SK-N-SH (cell line): Measurements from ENCODE around the gene RFTN1. TPM values are rescaled to one million over a fixed set of nuclear protein-coding genes. Genes with fewer than 3 reads are reported as not detected.

Experiments used
- CTCF ChIA-PET: fragments of 300-600, 350-600 bp; formaldehyde crosslinking; extraction: SDS; loops from one replicate; lab custom pipeline; 2021; lab: Yijun Ruan, JAX
- POLR2A ChIA-PET: fragments of 350-600 bp; sonication (Branson Sonifier 250); formaldehyde crosslinking; extraction: SDS; loops from one replicate; lab custom pipeline; 2020; ENCODE audit warnings: antibody characterized with exemption, inconsistent platforms; lab: Yijun Ruan, JAX
- DNase-seq: peaks from one replicate; pipeline ENCODE4 v3.0.0; 2012
- H2AFZ ChIP-seq: fragments of 200-600 bp; sonication (generic); 2 replicates; pipeline ENCODE4 v1.8.1; 2016; ENCODE audit warnings: antibody characterized with exemption, mild to moderate bottlenecking, low read depth
- H3F3A ChIP-seq: fragments of 200-600 bp; sonication (generic); replicated peaks from 2 replicates; pipeline ENCODE3; 2016; ENCODE audit warnings: antibody characterized with exemption, mild to moderate bottlenecking; ENCODE audit not compliant: insufficient read depth
- H3K27ac ChIP-seq, 2 experiments: fragments of 200-500 bp in 1 of 2; fragments of 200-600 bp in 1 of 2; sonication (Bioruptor generic) in 1 of 2; sonication (generic), shearing (Covaris generic) in 1 of 2; 2 replicates each; pipeline versions ENCODE4 v1.5.1 to v1.6.1; 2014 to 2016; ENCODE audit warnings: low read depth in 2 of 2, inconsistent platforms in 1 of 2, low read length in 1 of 2, mild to moderate bottlenecking in 1 of 2, mixed read lengths in 1 of 2
- H3K27me3 ChIP-seq: fragments of 200-600 bp; sonication (generic), shearing (Covaris generic); 2 replicates; pipeline ENCODE4 v1.6.1; 2016; ENCODE audit warnings: mixed run types; ENCODE audit not compliant: insufficient read depth
- H3K36me3 ChIP-seq, 2 experiments: fragments of 200-500 bp in 1 of 2; fragments of 200-600 bp in 1 of 2; sonication (Bioruptor generic) in 1 of 2; sonication (generic) in 1 of 2; replicated peaks in 1 of 2; 2 replicates each; pipeline versions ENCODE3 to v1.5.1; 2014 to 2016; ENCODE audit warnings: low read length in 1 of 2, mild to moderate bottlenecking in 1 of 2; ENCODE audit not compliant: insufficient read depth in 2 of 2, control insufficient read depth in 1 of 2
- H3K4me1 ChIP-seq, 2 experiments: fragments of 200-500 bp in 1 of 2; fragments of 200-600 bp in 1 of 2; sonication (Bioruptor generic) in 1 of 2; sonication (generic), shearing (Covaris generic) in 1 of 2; 2 replicates each; pipeline versions ENCODE4 v1.5.1 to v1.6.1; 2014 to 2016; ENCODE audit warnings: low read depth in 1 of 2, low read length in 1 of 2, mixed run types in 1 of 2; ENCODE audit not compliant: insufficient read depth in 2 of 2, control insufficient read depth in 1 of 2
- H3K4me2 ChIP-seq: fragments of 200-600 bp; sonication (generic), shearing (Covaris generic); 2 replicates; pipeline ENCODE4 v1.6.1; 2017; ENCODE audit warnings: mixed run types
- H3K4me3 ChIP-seq, 2 experiments: fragments of 200-500 bp in 1 of 2; fragments of 200-600 bp in 1 of 2; sonication (Bioruptor generic) in 1 of 2; sonication (generic), shearing (Covaris generic) in 1 of 2; 2 replicates each; pipeline versions ENCODE4 v1.5.1 to v1.8.1; 2014 to 2016; ENCODE audit warnings: low read depth in 2 of 2, inconsistent platforms in 1 of 2, low read length in 1 of 2, mild to moderate bottlenecking in 1 of 2, mixed read lengths in 1 of 2, moderate library complexity in 1 of 2
- H3K79me2 ChIP-seq: fragments of 200-600 bp; sonication (generic); 2 replicates; pipeline ENCODE4 v1.8.1; 2017; ENCODE audit warnings: mild to moderate bottlenecking; ENCODE audit not compliant: insufficient read depth
- H3K9ac ChIP-seq: fragments of 200-600 bp; sonication (generic); 2 replicates; pipeline ENCODE4 v1.6.1; 2017; ENCODE audit warnings: mixed run types
- H3K9me2 ChIP-seq: fragments of 200-600 bp; sonication (generic); 2 replicates; pipeline ENCODE4 v1.6.1; 2017; ENCODE audit warnings: mixed run types
- H3K9me3 ChIP-seq: fragments of 200-600 bp; sonication (generic); 2 replicates; pipeline ENCODE4 v1.6.1; 2017; ENCODE audit warnings: mixed run types, mild to moderate bottlenecking, moderate library complexity
- H4K20me1 ChIP-seq: fragments of 200-600 bp; sonication (generic); 2 replicates; pipeline ENCODE4 v1.6.1; 2017; ENCODE audit warnings: mild to moderate bottlenecking, mixed run types; ENCODE audit not compliant: insufficient read depth
- CHD2 ChIP-seq: fragments of 150-350 bp; IDR thresholded peaks from 2 replicates; pipeline ENCODE4 v1.6.1; 2018; ENCODE audit warnings: low read length; ENCODE audit not compliant: partially characterized antibody
- EZH2phosphoT487 ChIP-seq: fragments of 200-600 bp; sonication (generic); IDR thresholded peaks from 2 replicates; pipeline ENCODE4 v1.6.1; 2017; ENCODE audit warnings: low read depth, mixed run types, mild to moderate bottlenecking, antibody characterized with exemption, moderate library complexity, borderline replicate concordance
- FOSL2 ChIP-seq: IDR thresholded peaks from 2 replicates; pipeline ENCODE4 v1.4.0; 2012; ENCODE audit warnings: low read depth, mild to moderate bottlenecking, moderate library complexity, borderline replicate concordance
- FOXM1 ChIP-seq: IDR thresholded peaks from 2 replicates; pipeline ENCODE4 v1.4.0; 2012; ENCODE audit warnings: low read depth, mild to moderate bottlenecking
- GATA2 ChIP-seq: sonication (generic); formaldehyde crosslinking; IDR thresholded peaks from 2 replicates; pipeline ENCODE4 v1.5.0; 2020; ENCODE audit warnings: mild to moderate bottlenecking, missing genetic modification reagents
- JUND ChIP-seq: IDR thresholded peaks from 2 replicates; pipeline ENCODE4 v1.4.0; 2012
- MAX ChIP-seq: IDR thresholded peaks from 2 replicates; pipeline ENCODE4 v1.4.0; 2012; ENCODE audit warnings: low read depth
- MXI1 ChIP-seq: IDR thresholded peaks from 2 replicates; pipeline ENCODE4 v1.6.1; 2012; ENCODE audit warnings: mild to moderate bottlenecking, low read depth, low read length, improper control_type of control experiment
- NFIC ChIP-seq: IDR thresholded peaks from 2 replicates; pipeline ENCODE4 v1.4.0; 2012; ENCODE audit warnings: borderline replicate concordance
- NRF1 ChIP-seq: IDR thresholded peaks from 2 replicates; pipeline ENCODE4 v1.6.1; 2012; ENCODE audit warnings: low read depth, mild to moderate bottlenecking, low read length
- PBX3 ChIP-seq: IDR thresholded peaks from 2 replicates; pipeline ENCODE4; 2012
- POLR2AphosphoS5 ChIP-seq: IDR thresholded peaks from 2 replicates; pipeline ENCODE4 v1.6.1; 2012; ENCODE audit warnings: low read depth, low read length
- RAD21 ChIP-seq: IDR thresholded peaks from 2 replicates; pipeline ENCODE4 v1.6.1; 2012; ENCODE audit warnings: mild to moderate bottlenecking, low read length
- RCOR1 ChIP-seq: fragments of 150-350 bp; IDR thresholded peaks from 2 replicates; pipeline ENCODE4 v1.6.1; 2017; ENCODE audit warnings: antibody characterized with exemption, low read length
- RFX5 ChIP-seq: IDR thresholded peaks from 2 replicates; pipeline ENCODE4 v1.6.1; 2012; ENCODE audit warnings: mild to moderate bottlenecking, improper control_type of control experiment, low read length
- SIN3A ChIP-seq: IDR thresholded peaks from 2 replicates; pipeline ENCODE4 v1.6.1; 2012; ENCODE audit warnings: low read depth, mild to moderate bottlenecking, low read length, moderate library complexity, borderline replicate concordance
- TAF1 ChIP-seq: IDR thresholded peaks from 2 replicates; pipeline ENCODE4 v1.6.1; 2012; ENCODE audit warnings: low read depth, mild to moderate bottlenecking, low read length, moderate library complexity, borderline replicate concordance
- TCF12 ChIP-seq: IDR thresholded peaks from 2 replicates; pipeline ENCODE4 v1.4.0; 2012
- TEAD4 ChIP-seq: IDR thresholded peaks from 2 replicates; pipeline ENCODE4 v1.4.0; 2012; ENCODE audit warnings: mild to moderate bottlenecking, borderline replicate concordance; ENCODE audit not compliant: insufficient read depth
- USF1 ChIP-seq: IDR thresholded peaks from 2 replicates; pipeline ENCODE4 v1.4.0; 2012; ENCODE audit warnings: low read depth, borderline replicate concordance
- YY1 ChIP-seq: IDR thresholded peaks from 2 replicates; pipeline ENCODE4 v1.4.0; 2012; ENCODE audit warnings: low read depth, mild to moderate bottlenecking
- WGBS: methylation state at CpG from one replicate; pipeline ENCODE4 v1.1.6; 2017; ENCODE audit warnings: low lambda C conversion rate; 5-methylcytosine and 5-hydroxymethylcytosine counted together
- polyA plus RNA-seq, 3 experiments: library from polyadenylated mRNA; depleted of rRNA; stranded (reverse); fragments of >200 nt; gene quantifications; 2 replicates each; pipeline ENCODE4 v1.2.3, GENCODE V29; 2012
- TF ChIP-seq, protein P1 (sequence below): fragments of 150-350 bp; IDR thresholded peaks from 2 replicates; pipeline ENCODE4 v1.6.1; 2016; ENCODE audit warnings: mild to moderate bottlenecking, low read depth, low read length
- TF ChIP-seq, protein P2 (sequence below): fragments of 200-600 bp; sonication (generic); IDR thresholded peaks from 2 replicates; pipeline ENCODE4 v1.6.1; 2017; ENCODE audit warnings: antibody characterized with exemption, mild to moderate bottlenecking, moderate library complexity
- TF ChIP-seq, protein P3 (sequence below): IDR thresholded peaks from 2 replicates; pipeline ENCODE4 v1.4.0; 2012; ENCODE audit warnings: low read depth, borderline replicate concordance

Gene RFTN1
- polyA plus RNA-seq, 1 of the 3 experiments (the other 2 are of a cell fraction), result 21.2 TPM

- CTCF ChIA-PET, result interaction anchor here (0.8 to 1.7 kb wide), 3 partner anchors 9 to 45 kb away, joined by 3 to 4 read pairs (median 3); no protein-coding TSS in a partner anchor
- no peak overlapping the region for H3K4me3 ChIP-seq
- H2AFZ ChIP-seq, result no peak overlapping the region
- 68% methylated on average over 4 of the region's 4 CpGs for WGBS
- POLR2A ChIA-PET, result no interaction called here
- H3K9me2 ChIP-seq, result no peaks in the 10 kb centered on the region
- no peak overlapping the region for H3K4me2 ChIP-seq
- DNase-seq, result no peak
- peaks cover 16 to 33% of the 10 kb centered on the region in 2 experiments; a peak in 2 of 4 replicates for H3K4me1 ChIP-seq
- peaks cover 3% of the 10 kb centered on the region; the same call in 1 of the 2 replicates for H4K20me1 ChIP-seq
- H3K9me3 ChIP-seq, result no peaks in the 10 kb centered on the region
- H3K27me3 ChIP-seq, result no peaks in the 10 kb centered on the region
- H3K79me2 ChIP-seq, result peaks cover 17% of the 10 kb centered on the region; the same call in 1 of the 2 replicates
- H3K9ac ChIP-seq, result no peak overlapping the region
- H3K27ac ChIP-seq, result no peak overlapping the region
- H3F3A ChIP-seq, result peaks cover 18% of the 10 kb centered on the region
- H3K36me3 ChIP-seq, result no peaks in the 10 kb centered on the region
- TF ChIP-seq, protein P1, sequence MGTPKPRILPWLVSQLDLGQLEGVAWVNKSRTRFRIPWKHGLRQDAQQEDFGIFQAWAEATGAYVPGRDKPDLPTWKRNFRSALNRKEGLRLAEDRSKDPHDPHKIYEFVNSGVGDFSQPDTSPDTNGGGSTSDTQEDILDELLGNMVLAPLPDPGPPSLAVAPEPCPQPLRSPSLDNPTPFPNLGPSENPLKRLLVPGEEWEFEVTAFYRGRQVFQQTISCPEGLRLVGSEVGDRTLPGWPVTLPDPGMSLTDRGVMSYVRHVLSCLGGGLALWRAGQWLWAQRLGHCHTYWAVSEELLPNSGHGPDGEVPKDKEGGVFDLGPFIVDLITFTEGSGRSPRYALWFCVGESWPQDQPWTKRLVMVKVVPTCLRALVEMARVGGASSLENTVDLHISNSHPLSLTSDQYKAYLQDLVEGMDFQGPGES, result no peak
- TF ChIP-seq EZH2phosphoT487, result no peak
- 0 out of 2 replicates have a peak, but pooled peaks have one; percentile 12 for TF ChIP-seq JUND
- TF ChIP-seq MAX, result no peak
- TF ChIP-seq RFX5, result no peak
- no peak for TF ChIP-seq USF1
- TF ChIP-seq TAF1, result no peak
- TF ChIP-seq SIN3A, result no peak
- TF ChIP-seq FOSL2, result peak; percentile 43; the same call in 1 of the 2 replicates
- peak; percentile 71 for TF ChIP-seq PBX3
- no peak for TF ChIP-seq NRF1
- TF ChIP-seq TCF12, result peak; percentile 44
- TF ChIP-seq FOXM1, result no peak
- TF ChIP-seq, protein P2, sequence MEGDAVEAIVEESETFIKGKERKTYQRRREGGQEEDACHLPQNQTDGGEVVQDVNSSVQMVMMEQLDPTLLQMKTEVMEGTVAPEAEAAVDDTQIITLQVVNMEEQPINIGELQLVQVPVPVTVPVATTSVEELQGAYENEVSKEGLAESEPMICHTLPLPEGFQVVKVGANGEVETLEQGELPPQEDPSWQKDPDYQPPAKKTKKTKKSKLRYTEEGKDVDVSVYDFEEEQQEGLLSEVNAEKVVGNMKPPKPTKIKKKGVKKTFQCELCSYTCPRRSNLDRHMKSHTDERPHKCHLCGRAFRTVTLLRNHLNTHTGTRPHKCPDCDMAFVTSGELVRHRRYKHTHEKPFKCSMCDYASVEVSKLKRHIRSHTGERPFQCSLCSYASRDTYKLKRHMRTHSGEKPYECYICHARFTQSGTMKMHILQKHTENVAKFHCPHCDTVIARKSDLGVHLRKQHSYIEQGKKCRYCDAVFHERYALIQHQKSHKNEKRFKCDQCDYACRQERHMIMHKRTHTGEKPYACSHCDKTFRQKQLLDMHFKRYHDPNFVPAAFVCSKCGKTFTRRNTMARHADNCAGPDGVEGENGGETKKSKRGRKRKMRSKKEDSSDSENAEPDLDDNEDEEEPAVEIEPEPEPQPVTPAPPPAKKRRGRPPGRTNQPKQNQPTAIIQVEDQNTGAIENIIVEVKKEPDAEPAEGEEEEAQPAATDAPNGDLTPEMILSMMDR, result no peak
- TF ChIP-seq NFIC, result peak; percentile 66
- no peak for TF ChIP-seq MXI1
- TF ChIP-seq RAD21, result no peak
- TF ChIP-seq GATA2 (CRISPR knock-in tag), result no peak
- TF ChIP-seq, protein P3, sequence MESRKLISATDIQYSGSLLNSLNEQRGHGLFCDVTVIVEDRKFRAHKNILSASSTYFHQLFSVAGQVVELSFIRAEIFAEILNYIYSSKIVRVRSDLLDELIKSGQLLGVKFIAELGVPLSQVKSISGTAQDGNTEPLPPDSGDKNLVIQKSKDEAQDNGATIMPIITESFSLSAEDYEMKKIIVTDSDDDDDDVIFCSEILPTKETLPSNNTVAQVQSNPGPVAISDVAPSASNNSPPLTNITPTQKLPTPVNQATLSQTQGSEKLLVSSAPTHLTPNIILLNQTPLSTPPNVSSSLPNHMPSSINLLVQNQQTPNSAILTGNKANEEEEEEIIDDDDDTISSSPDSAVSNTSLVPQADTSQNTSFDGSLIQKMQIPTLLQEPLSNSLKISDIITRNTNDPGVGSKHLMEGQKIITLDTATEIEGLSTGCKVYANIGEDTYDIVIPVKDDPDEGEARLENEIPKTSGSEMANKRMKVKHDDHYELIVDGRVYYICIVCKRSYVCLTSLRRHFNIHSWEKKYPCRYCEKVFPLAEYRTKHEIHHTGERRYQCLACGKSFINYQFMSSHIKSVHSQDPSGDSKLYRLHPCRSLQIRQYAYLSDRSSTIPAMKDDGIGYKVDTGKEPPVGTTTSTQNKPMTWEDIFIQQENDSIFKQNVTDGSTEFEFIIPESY, result no peak
- TF ChIP-seq CHD2, result no peak
- no peak for TF ChIP-seq YY1
- TF ChIP-seq RCOR1, result no peak
- TF ChIP-seq TEAD4, result no peak
- TF ChIP-seq POLR2AphosphoS5, result no peak
Measured at GRCh38 chr3:16452261-16452660, 61.2 kb downstream of the RFTN1 start.
